NT2/D1 (cell line): ENCODE data around the gene RPRD1B.

Experiments used
- SUZ12 ChIP-seq: IDR thresholded peaks from 2 replicates; pipeline ENCODE4 v1.6.1; 2011; ENCODE audit not compliant: insufficient read length, insufficient read depth; ENCODE audit errors: extremely low read depth
- YY1 ChIP-seq: IDR thresholded peaks from 2 replicates; pipeline ENCODE4 v1.6.1; 2011; ENCODE audit not compliant: insufficient read length, insufficient read depth

- TF ChIP-seq YY1 (no peak), SUZ12 (no peak)
These were observed 87.1 kb downstream of the RPRD1B start for GRCh38 chr20:38120625-38120988.
